Neuronal stem cell (in vitro differentiated cells): Measurements from ENCODE around the gene ACTN3.
"Not testable (repeated sequence)": the region's sequence is repeated elsewhere in the genome, so short reads cannot be mapped to it uniquely, and the experiment has no call there.

Experiments
- DNase-seq: peaks from one replicate; pipeline ENCODE4 v3.0.0-alpha.2; 2013; ENCODE audit warnings: low spot score
- H2AFZ ChIP-seq: one replicate; pipeline ENCODE4 v1.6.1; 2013; ENCODE audit warnings: mild to moderate bottlenecking, low read length, inconsistent platforms
- H2AK5ac ChIP-seq: 2 replicates; pipeline ENCODE4 v1.6.1; 2013; ENCODE audit warnings: low read depth, mild to moderate bottlenecking, inconsistent platforms, low read length, moderate library complexity, mixed read lengths
- H2BK120ac ChIP-seq: 2 replicates; pipeline ENCODE4 v1.6.1; 2013; ENCODE audit warnings: low read depth, mild to moderate bottlenecking, inconsistent platforms, low read length, moderate library complexity, mixed read lengths
- H2BK12ac ChIP-seq: one replicate; pipeline ENCODE4 v1.6.1; 2013; ENCODE audit warnings: low read length, inconsistent platforms
- H2BK15ac ChIP-seq: 2 replicates; pipeline ENCODE4 v1.6.1; 2013; ENCODE audit warnings: mild to moderate bottlenecking, low read length, inconsistent platforms, mixed read lengths
- H2BK5ac ChIP-seq: one replicate; pipeline ENCODE4 v1.6.1; 2013; ENCODE audit warnings: inconsistent platforms, mild to moderate bottlenecking, low read length, moderate library complexity
- H3K14ac ChIP-seq: one replicate; pipeline ENCODE4 v1.6.1; 2013; ENCODE audit warnings: low read length, inconsistent platforms
- H3K18ac ChIP-seq: 2 replicates; pipeline ENCODE4 v1.6.1; 2013; ENCODE audit warnings: low read length, inconsistent platforms
- H3K23ac ChIP-seq: 2 replicates; pipeline ENCODE4 v1.6.1; 2013; ENCODE audit warnings: low read depth, mild to moderate bottlenecking, mixed read lengths, low read length, inconsistent platforms; ENCODE audit not compliant: poor library complexity
- H3K27ac ChIP-seq: replicated peaks from 3 replicates; pipeline ENCODE4 v1.5.1; 2013; ENCODE audit warnings: low read length, inconsistent platforms
- H3K27me3 ChIP-seq, 3 experiments: 2 replicates each; pipeline ENCODE4 v1.6.1; 2013; ENCODE audit warnings: low read length in 3 of 3, mild to moderate bottlenecking in 2 of 3, inconsistent platforms in 1 of 3, low read depth in 1 of 3, mixed read lengths in 1 of 3, moderate library complexity in 1 of 3; ENCODE audit not compliant: control insufficient read depth in 3 of 3, insufficient read depth in 3 of 3
- H3K36me3 ChIP-seq, 2 donors: replicated peaks in 1 of 2; 2 replicates each; pipeline ENCODE4 v1.6.1; 2013; ENCODE audit warnings: low read length in 2 of 2; ENCODE audit not compliant: control insufficient read depth in 2 of 2, insufficient read depth in 2 of 2
- H3K4ac ChIP-seq: 2 replicates; pipeline ENCODE4 v1.6.1; 2013; ENCODE audit warnings: inconsistent platforms, mild to moderate bottlenecking, low read length, moderate library complexity
- H3K4me1 ChIP-seq, 2 donors: 1 replicate in 1 of 2; 2 replicates in 1 of 2; pipeline ENCODE4 v1.6.1; 2013; ENCODE audit warnings: low read length in 2 of 2, low read depth in 1 of 2; ENCODE audit not compliant: control insufficient read depth in 2 of 2, insufficient read depth in 1 of 2
- H3K4me2 ChIP-seq: one replicate; pipeline ENCODE4 v1.6.1; 2013; ENCODE audit warnings: mild to moderate bottlenecking, low read length, inconsistent platforms; ENCODE audit not compliant: insufficient read depth, poor library complexity, severe bottlenecking
- H3K4me3 ChIP-seq, 2 donors: 2 replicates each; pipeline ENCODE4 v1.5.1; 2013; ENCODE audit warnings: low read length in 2 of 2, mild to moderate bottlenecking in 2 of 2, inconsistent platforms in 1 of 2, moderate library complexity in 1 of 2
- H3K79me1 ChIP-seq: one replicate; pipeline ENCODE4 v1.6.1; 2013; ENCODE audit warnings: low read depth, mild to moderate bottlenecking, inconsistent platforms, low read length, moderate library complexity
- H3K9ac ChIP-seq: one replicate; pipeline ENCODE4 v1.6.1; 2013; ENCODE audit warnings: mild to moderate bottlenecking, low read depth, low read length, inconsistent platforms; ENCODE audit not compliant: poor library complexity
- H3K9me3 ChIP-seq, 2 donors: replicated peaks in 1 of 2; 2 replicates each; pipeline versions ENCODE3 to v1.6.1; 2013; ENCODE audit warnings: low read length in 2 of 2, mild to moderate bottlenecking in 2 of 2, inconsistent platforms in 1 of 2, low read depth in 1 of 2, mixed read lengths in 1 of 2, moderate library complexity in 1 of 2; ENCODE audit not compliant: control insufficient read depth in 2 of 2, insufficient read depth in 1 of 2
- H4K8ac ChIP-seq: one replicate; pipeline ENCODE4 v1.6.1; 2013; ENCODE audit warnings: low read depth, mild to moderate bottlenecking, inconsistent platforms, low read length, moderate library complexity
- H4K91ac ChIP-seq: one replicate; pipeline ENCODE4 v1.6.1; 2013; ENCODE audit warnings: low read length, low read depth, mild to moderate bottlenecking, inconsistent platforms; ENCODE audit not compliant: poor library complexity
- WGBS, 2 donors: extraction: QIAGEN DNeasy Blood & Tissue Kit; methylation state at CpG; one replicate each; pipeline ENCODE4 v1.1.7; 2013; ENCODE audit warnings: missing lambda C conversion rate in 2 of 2, mixed read lengths in 1 of 2; ENCODE audit not compliant: insufficient read length in 2 of 2, insufficient replicate concordance in 1 of 2; ENCODE audit errors: extremely low coverage in 2 of 2; 5-methylcytosine and 5-hydroxymethylcytosine counted together

Gene ACTN3

DNA sequence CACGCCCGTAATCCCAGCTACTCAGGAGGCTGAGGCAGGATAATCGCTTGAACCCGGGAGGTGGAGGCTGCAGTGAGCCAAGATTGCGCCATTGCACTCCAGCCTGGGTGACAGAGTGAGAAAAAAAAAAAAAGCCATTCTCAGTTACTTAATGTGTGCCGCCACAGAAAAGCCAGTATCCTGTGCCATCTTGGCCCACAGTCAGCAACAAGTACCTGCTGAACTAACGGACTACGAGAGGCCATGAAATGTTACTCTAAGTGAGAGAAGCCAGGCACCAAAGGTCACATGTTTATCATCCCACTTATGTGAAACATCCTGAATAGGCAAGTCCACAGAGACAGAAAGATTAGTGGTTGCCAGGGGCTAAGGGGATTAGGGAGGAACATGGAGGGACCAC lies 6.1 kb upstream of the ACTN3 start:
- no CpG with 5 or more reads among the region's 8 CpGs for WGBS, 2 donors
- H4K91ac ChIP-seq, H2AFZ ChIP-seq, H3K4me2 ChIP-seq, H3K18ac ChIP-seq, H3K14ac ChIP-seq, H2BK12ac ChIP-seq, DNase-seq, H4K8ac ChIP-seq, H3K9ac ChIP-seq, H2AK5ac ChIP-seq, H3K9me3 ChIP-seq, H3K27me3 ChIP-seq, H2BK15ac ChIP-seq, H3K27ac ChIP-seq, H3K23ac ChIP-seq, H3K79me1 ChIP-seq, H3K4me3 ChIP-seq, H2BK120ac ChIP-seq, H2BK5ac ChIP-seq, H3K4ac ChIP-seq: not testable (repeated sequence)
- Histone ChIP-seq H3K36me3 (peaks cover 9 to 29% of the 10 kb centered on the region in 2 donors), H3K4me1 (peaks cover 9 to 12% of the 10 kb centered on the region in 2 donors)

DNA sequence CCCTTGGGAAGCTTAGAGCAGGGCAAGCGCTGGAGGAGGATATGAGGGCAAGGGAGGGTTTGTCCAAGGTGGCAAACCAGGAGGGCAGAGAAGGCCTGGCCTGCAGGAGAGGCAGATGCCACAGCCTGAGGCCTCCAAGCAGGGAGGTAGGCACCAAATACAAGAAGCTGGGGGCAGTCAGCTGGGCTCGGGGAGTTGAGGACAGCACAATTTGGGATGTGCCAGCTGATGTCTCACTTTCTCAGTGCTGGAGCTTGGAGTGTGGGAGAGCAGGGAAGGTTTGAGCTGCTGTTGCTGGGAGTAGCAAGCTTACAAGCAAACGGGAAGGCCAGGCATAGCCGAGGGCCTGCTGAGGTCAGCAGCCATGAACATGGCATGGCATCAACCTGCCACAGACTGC lies 4.8 kb upstream of the ACTN3 start:
- Histone ChIP-seq H2AFZ (no peak overlapping the region), H2BK12ac (peak overlapping the region; percentile 14), H2BK5ac (no peak overlapping the region), H2AK5ac (no peak overlapping the region), H2BK120ac (no peak overlapping the region), H4K8ac (no peak overlapping the region), H3K18ac (no peak overlapping the region), H3K4me3 (no peak overlapping the region), H3K4me1 (peaks cover 9 to 14% of the 10 kb centered on the region in 2 donors), H3K79me1 (no peaks in the 10 kb centered on the region), H3K4me2 (peak overlapping the region; percentile 18), H3K4ac (no peak overlapping the region), H3K27me3 (no peaks in the 10 kb centered on the region), H3K9ac (peak overlapping the region; percentile 61), H3K27ac (no peak overlapping the region), H3K36me3 (peaks cover 9 to 20% of the 10 kb centered on the region in 2 donors), H3K9me3 (no peaks in the 10 kb centered on the region), H3K14ac (no peak overlapping the region), H4K91ac (no peak overlapping the region), H3K23ac (peak overlapping the region; percentile 60), H2BK15ac (no peak overlapping the region)
- WGBS, 2 donors, result no CpG with 5 or more reads among the region's 4 CpGs
- DNase-seq, result no peak

DNA sequence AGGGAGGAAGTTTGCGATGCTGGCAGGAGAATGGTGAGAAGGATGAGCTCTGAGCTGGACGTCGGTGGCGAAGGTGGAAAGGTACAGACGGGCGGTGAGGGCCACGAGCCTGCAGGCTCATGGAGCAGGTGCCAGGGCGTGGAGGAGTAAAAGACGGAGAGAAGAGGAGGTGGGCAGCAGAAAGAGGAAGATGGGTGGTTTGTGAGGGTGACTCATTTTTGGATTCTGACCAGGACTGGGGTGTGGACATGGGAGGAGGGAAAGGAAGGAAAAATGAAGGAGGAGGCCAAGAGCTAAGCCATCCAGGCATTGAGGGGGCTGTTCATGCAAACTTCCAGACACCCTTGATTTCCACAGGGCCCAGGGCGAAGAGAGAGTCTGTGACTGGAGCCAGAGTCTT lies 4.3 kb upstream of the ACTN3 start:
- Histone ChIP-seq H2BK15ac (no peak overlapping the region), H3K27ac (no peak overlapping the region), H3K4me2 (no peak overlapping the region), H3K36me3 (peaks cover 9 to 16% of the 10 kb centered on the region in 2 donors), H2BK5ac (no peak overlapping the region), H3K14ac (no peak overlapping the region), H3K18ac (no peak overlapping the region), H3K4me3 (peak overlapping the region in 1 of 2 donors; percentile 14), H3K79me1 (no peaks in the 10 kb centered on the region), H3K4me1 (peaks cover 14 to 19% of the 10 kb centered on the region in 2 donors), H2BK120ac (peak overlapping the region; percentile 2), H3K9ac (peak overlapping the region; percentile 61), H4K91ac (no peak overlapping the region), H3K9me3 (no peaks in the 10 kb centered on the region), H2AFZ (no peak overlapping the region), H2AK5ac (peak overlapping the region; percentile 17), H3K27me3 (no peaks in the 10 kb centered on the region), H2BK12ac (no peak overlapping the region), H3K23ac (no peak overlapping the region), H3K4ac (no peak overlapping the region), H4K8ac (no peak overlapping the region)
- DNase-seq, result no peak
- WGBS, 2 donors, result no CpG with 5 or more reads among the region's 10 CpGs

DNA sequence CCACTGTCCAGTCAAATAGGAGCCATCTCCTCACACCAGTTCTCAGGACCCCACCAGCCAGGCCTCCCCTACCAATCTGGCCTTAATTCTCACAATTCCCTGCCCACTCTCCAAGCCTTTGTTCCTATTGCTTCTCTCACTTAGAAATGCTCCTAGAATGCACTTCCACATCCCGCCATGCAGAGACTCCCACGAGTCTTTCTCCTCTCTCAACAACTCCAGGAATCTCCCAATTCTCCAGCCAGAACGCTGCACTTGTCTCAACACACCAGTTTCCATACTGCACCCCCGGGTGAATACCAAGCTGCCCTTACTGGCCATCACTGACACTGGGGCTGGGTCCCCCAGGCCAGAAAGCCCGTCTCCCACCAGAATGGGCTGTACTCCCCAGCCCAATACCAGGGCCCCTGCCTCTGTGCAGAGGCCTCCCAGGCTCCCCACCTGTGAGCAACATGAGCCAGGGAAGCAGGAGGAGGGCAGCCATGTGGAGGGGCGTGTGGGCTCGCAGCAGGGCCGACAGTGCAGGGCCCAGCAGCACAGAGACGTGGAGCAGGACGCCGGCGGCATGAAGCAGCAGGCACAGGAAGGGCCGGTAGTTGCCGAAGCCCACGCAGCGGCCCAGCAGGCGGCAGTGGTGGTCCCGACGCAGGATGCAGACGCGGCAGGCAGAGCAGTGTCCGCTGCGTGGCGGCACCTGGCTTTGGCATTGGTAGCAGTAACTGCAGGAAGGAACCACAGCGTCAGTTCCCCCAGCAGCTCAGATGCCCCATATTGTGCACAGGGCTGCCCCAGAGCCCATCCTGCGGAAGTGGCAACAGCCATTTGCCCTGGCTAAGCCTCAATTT lies 3.2 kb upstream of the ACTN3 start:
- H2BK12ac ChIP-seq, result peak overlapping the region; percentile 4
- H3K4me3 ChIP-seq, result peak overlapping the region in 1 of 2 donors; percentile 4
- peak overlapping the region; percentile 83 for H2AFZ ChIP-seq
- H3K36me3 ChIP-seq, result peaks cover 9 to 16% of the 10 kb centered on the region in 2 donors
- peak overlapping the region; percentile 32 for H3K18ac ChIP-seq
- H3K79me1 ChIP-seq, result no peaks in the 10 kb centered on the region
- peak overlapping the region; percentile 8 for H2BK5ac ChIP-seq
- no peak overlapping the region for H2BK15ac ChIP-seq
- peaks cover 19 to 28% of the 10 kb centered on the region in 2 donors for H3K4me1 ChIP-seq
- H4K91ac ChIP-seq, result no peak overlapping the region
- H4K8ac ChIP-seq, result no peak overlapping the region
- no peak overlapping the region for H3K4me2 ChIP-seq
- peak overlapping the region; percentile 67 for H2AK5ac ChIP-seq
- no peak overlapping the region for H3K14ac ChIP-seq
- no peak overlapping the region for H3K27ac ChIP-seq
- no CpG with 5 or more reads among the region's 26 CpGs for WGBS, 2 donors
- H3K23ac ChIP-seq, result no peak overlapping the region
- H3K9ac ChIP-seq, result peak overlapping the region; percentile 70
- H3K9me3 ChIP-seq, result no peaks in the 10 kb centered on the region
- no peak overlapping the region for H3K4ac ChIP-seq
- H2BK120ac ChIP-seq, result no peak overlapping the region
- no peak for DNase-seq
- H3K27me3 ChIP-seq, result no peaks in the 10 kb centered on the region
